SK-N-MC (cell line): ENCODE measurements around the gene KRT6A.

ENCODE experiments used
- DNase-seq: peaks from one replicate; pipeline ENCODE4 v3.0.0-alpha.2; 2011; ENCODE audit warnings: low read depth, low spot score
- H3K27ac ChIP-seq: fragments of 200-600 bp; sonication (generic); 2 replicates; pipeline ENCODE4 v1.5.1; 2016; ENCODE audit warnings: mixed run types
- H3K36me3 ChIP-seq: fragments of 200-600 bp; sonication (generic); 2 replicates; pipeline ENCODE4 v1.6.1; 2017; ENCODE audit warnings: antibody characterized with exemption, low read length, mixed read lengths; ENCODE audit not compliant: insufficient read depth
- H3K4me3 ChIP-seq: fragments of 200-600 bp; sonication (generic); 2 replicates; pipeline ENCODE4 v1.5.1; 2016
- H3K9ac ChIP-seq: fragments of 200-600 bp; sonication (generic); 2 replicates; pipeline ENCODE4 v1.8.0; 2017; ENCODE audit warnings: mixed run types, mixed read lengths; ENCODE audit not compliant: insufficient read length
- H3K9me3 ChIP-seq: fragments of 200-600 bp; sonication (generic); 2 replicates; pipeline ENCODE4 v1.6.1; 2017; ENCODE audit warnings: low read depth, mild to moderate bottlenecking, antibody characterized with exemption, low read length, moderate library complexity, mixed read lengths
- EZH2 ChIP-seq: fragments of 200-600 bp; sonication (generic); IDR thresholded peaks from one replicate; pipeline ENCODE4 v1.6.1; 2017; ENCODE audit warnings: antibody characterized with exemption
- FOXP2 ChIP-seq: optimal IDR thresholded peaks from 2 replicates; pipeline ENCODE3; 2011; ENCODE audit warnings: mild to moderate bottlenecking, moderate library complexity; ENCODE audit not compliant: insufficient read depth; ENCODE audit errors: extremely low read length, control extremely low read depth
- POLR2AphosphoS5 ChIP-seq: IDR thresholded peaks from 2 replicates; pipeline ENCODE4 v1.6.1; 2012; ENCODE audit warnings: mild to moderate bottlenecking, low read depth, low read length, borderline replicate concordance

KRT6A gene

DNA sequence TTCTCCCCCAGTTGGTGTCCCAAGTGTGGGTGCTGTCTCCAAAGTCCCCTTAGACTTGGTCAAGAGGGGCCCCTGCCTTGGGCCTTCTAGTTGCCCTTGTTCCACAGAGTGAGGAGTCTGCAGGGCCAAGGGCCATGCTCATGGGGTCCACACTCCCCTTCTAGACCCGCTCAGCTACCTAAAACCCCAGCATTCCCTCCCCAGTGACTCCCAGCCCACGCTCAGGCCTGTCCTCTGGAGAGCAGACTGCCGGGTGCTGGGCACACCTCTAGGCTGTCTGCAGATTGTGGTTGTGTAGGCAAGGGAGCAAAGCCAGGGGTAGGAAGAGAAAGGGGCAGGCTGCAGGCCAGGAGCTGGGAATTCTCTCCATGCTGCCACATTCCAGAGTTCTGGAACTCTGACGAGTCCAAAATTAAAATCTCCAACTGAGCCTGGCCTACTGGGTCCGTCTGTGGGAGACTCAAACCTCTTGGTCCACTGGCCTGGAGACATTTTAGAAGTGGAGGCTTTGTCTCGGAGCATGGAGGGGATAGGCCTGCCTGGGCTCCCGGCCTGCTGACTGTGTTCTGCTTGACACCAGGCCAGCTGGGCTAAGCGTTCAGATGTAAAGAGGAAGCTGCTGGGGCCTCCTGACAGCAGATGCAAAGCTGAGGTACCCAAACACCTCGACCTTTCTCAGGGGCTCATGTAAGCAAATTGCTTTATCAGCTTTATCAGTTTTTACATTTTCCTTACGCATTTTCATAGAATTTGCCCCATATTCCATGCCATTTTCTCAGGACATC lies 40.8 kb upstream of the KRT6A start:
- TF ChIP-seq EZH2, result no peak
- no peak for TF ChIP-seq POLR2AphosphoS5
- no peak for TF ChIP-seq FOXP2
- Histone ChIP-seq H3K9me3 (no peaks in the 10 kb centered on the region), H3K4me3 (no peak overlapping the region), H3K27ac (no peak overlapping the region), H3K36me3 (no peaks in the 10 kb centered on the region), H3K9ac (no peak overlapping the region)
- DNase-seq, result no peak

GRCh38 chr12:52532636-52533035 lies 39.6 kb upstream of the KRT6A start:
- TF ChIP-seq EZH2 (no peak), FOXP2 (no peak), POLR2AphosphoS5 (no peak)
- Histone ChIP-seq H3K27ac (no peak overlapping the region), H3K36me3 (no peaks in the 10 kb centered on the region), H3K4me3 (no peak overlapping the region), H3K9ac (no peak overlapping the region), H3K9me3 (no peaks in the 10 kb centered on the region)
- DNase-seq, result no peak

GRCh38 chr12:52531566-52532300 lies 38.7 kb upstream of the KRT6A start:
- no peak overlapping the region for H3K4me3 ChIP-seq
- no peak overlapping the region for H3K9ac ChIP-seq
- no peak for DNase-seq
- no peak overlapping the region for H3K27ac ChIP-seq
- no peaks in the 10 kb centered on the region for H3K36me3 ChIP-seq
- no peaks in the 10 kb centered on the region for H3K9me3 ChIP-seq
- TF ChIP-seq POLR2AphosphoS5 (no peak), FOXP2 (no peak), EZH2 (no peak)

GRCh38 chr12:52530905-52531304 lies 37.8 kb upstream of the KRT6A start:
- no peak for DNase-seq
- H3K4me3 ChIP-seq, result no peak overlapping the region
- no peak overlapping the region for H3K9ac ChIP-seq
- H3K9me3 ChIP-seq, result no peaks in the 10 kb centered on the region
- no peak overlapping the region for H3K27ac ChIP-seq
- TF ChIP-seq FOXP2, result no peak
- no peak for TF ChIP-seq EZH2
- TF ChIP-seq POLR2AphosphoS5, result no peak
- H3K36me3 ChIP-seq, result no peaks in the 10 kb centered on the region

DNA sequence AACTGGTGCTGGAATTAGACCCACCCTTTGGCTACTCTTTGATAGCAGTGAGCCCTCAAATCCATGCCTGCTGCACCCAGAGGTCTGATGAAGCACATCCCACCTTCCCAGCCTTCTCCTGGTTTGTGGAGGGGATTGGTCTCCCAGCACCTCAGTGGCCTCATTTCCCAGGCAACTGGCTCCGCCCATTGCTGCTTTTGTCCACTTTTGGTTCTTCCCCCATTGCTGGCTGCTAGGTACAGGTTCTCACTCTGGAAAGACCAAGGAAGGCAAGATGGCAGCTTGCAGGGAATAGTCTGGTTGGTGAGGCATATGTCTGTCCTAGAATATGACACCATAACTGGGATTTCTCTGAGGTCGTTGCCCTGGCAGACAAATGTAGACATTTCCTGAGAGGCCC lies 37.3 kb upstream of the KRT6A start:
- no peak overlapping the region for H3K4me3 ChIP-seq

DNA sequence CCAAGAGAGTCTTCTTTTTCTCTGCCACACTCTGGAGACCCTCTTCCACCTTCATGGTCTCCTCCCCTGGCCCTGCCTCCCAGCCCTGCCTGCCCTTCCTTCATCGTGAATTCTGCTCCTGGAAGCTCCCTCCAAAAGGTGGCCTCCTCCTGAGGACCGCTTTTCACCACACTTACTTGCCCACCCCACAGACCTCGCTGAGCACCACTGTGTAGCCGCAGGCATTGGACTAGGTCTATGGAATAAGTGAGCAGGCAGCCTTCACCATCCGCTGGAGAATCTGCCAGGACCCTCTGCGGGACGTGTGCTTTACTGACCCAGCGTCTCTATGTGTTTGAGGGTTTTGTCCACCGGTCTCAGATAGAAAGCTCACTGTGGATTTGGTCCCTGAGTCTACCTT lies 36.8 kb upstream of the KRT6A start:
- Histone ChIP-seq H3K4me3 (no peak overlapping the region), H3K9me3 (no peaks in the 10 kb centered on the region), H3K27ac (no peak overlapping the region), H3K9ac (no peak overlapping the region), H3K36me3 (no peaks in the 10 kb centered on the region)
- DNase-seq, result no peak
- no peak for TF ChIP-seq POLR2AphosphoS5
- TF ChIP-seq FOXP2, result no peak
- no peak for TF ChIP-seq EZH2

More for the DNA sequence above, 37.3 kb upstream of the KRT6A start:
- Histone ChIP-seq H3K36me3 (no peaks in the 10 kb centered on the region), H3K27ac (no peak overlapping the region), H3K9ac (no peak overlapping the region), H3K9me3 (no peaks in the 10 kb centered on the region)
- DNase-seq, result no peak
- TF ChIP-seq EZH2, result no peak
- TF ChIP-seq POLR2AphosphoS5, result no peak
- TF ChIP-seq FOXP2, result no peak

DNA sequence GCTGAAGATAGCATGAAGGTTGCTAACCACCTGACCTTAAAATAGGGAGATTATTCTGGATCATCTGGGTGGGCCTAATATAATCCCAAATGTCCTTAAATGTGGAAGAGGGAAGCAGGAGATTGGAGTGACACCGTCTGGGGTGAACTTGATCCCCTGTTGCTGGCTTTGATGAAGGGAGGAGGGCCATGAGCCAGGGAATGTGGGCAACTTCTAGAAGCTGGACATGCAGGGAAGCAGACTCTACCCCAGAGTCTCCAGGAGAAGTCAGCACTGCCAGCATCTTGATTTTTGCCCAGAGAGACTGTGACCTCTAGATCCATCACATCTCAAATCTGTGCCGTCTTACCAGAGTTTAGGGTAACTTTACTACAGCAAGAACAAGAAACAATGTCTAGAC lies 36.4 kb upstream of the KRT6A start:
- Histone ChIP-seq H3K4me3 (no peak overlapping the region), H3K36me3 (no peaks in the 10 kb centered on the region), H3K27ac (no peak overlapping the region), H3K9me3 (no peaks in the 10 kb centered on the region), H3K9ac (no peak overlapping the region)
- TF ChIP-seq POLR2AphosphoS5 (no peak), EZH2 (no peak), FOXP2 (no peak)
- no peak for DNase-seq

DNA sequence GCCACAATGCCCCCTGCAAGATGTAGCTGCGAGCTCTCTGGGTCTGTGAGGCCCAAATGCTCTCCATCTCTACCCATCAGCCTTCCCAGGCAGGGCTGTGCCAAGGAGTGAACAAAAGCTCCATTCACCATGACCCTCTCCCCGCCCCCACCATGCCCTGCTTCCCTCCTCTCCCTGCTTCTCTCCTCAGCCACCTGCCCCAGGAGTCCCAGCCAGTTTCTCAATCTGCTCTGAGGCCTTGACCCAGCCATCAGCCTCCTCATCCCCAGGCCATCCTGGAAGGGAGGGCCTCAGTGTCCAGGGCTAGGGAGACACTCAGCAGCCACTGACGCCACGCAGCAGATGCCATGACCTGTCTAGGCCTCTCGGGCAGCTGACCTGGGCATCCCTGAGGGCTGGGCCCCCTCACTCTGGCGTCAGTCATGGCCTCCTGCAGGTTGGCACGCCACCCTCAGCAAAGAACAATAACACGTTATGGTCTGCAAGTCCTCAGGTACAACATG lies 35.6 kb upstream of the KRT6A start:
- Histone ChIP-seq H3K36me3 (no peaks in the 10 kb centered on the region), H3K9ac (no peak overlapping the region), H3K27ac (no peak overlapping the region), H3K4me3 (no peak overlapping the region), H3K9me3 (no peaks in the 10 kb centered on the region)
- TF ChIP-seq POLR2AphosphoS5, result no peak
- DNase-seq, result no peak
